NB4 (cell line): Measurements from ENCODE around the gene MPV17L.
"Not testable (repeated sequence)": the region's sequence is repeated elsewhere in the genome, so short reads cannot be mapped to it uniquely, and the experiment has no call there.

ENCODE experiments used
- DNase-seq: peaks from one replicate; pipeline ENCODE4 v3.0.0; 2010; ENCODE audit warnings: low read depth
- H3K4me3 ChIP-seq: one replicate; pipeline ENCODE4 v1.5.1; 2011; ENCODE audit warnings: mild to moderate bottlenecking, low read depth, low read length, moderate library complexity
- CTCF ChIP-seq: IDR thresholded peaks from one replicate; pipeline ENCODE4 v1.5.1; 2012; ENCODE audit warnings: low read depth, low read length
- MAX ChIP-seq: IDR thresholded peaks from 2 replicates; pipeline ENCODE4 v1.6.1; 2011; ENCODE audit warnings: low read depth, low read length
- MYC ChIP-seq: IDR thresholded peaks from 2 replicates; pipeline ENCODE4 v1.6.1; 2011; ENCODE audit warnings: low read depth, low read length
- POLR2A ChIP-seq: IDR thresholded peaks from 2 replicates; pipeline ENCODE4 v1.6.1; 2011; ENCODE audit warnings: mild to moderate bottlenecking; ENCODE audit not compliant: insufficient read length; ENCODE audit errors: extremely low read depth

Gene MPV17L

GRCh38 chr16:15446901-15447300 is 51.3 kb downstream of the MPV17L start:
- TF ChIP-seq CTCF (no peak), POLR2A (no peak), MYC (no peak), MAX (no peak)
- no peak overlapping the region for H3K4me3 ChIP-seq
- DNase-seq: no peak

GRCh38 chr16:15450624-15451023 is 55.1 kb downstream of the MPV17L start:
- no peak for DNase-seq
- no peak overlapping the region for H3K4me3 ChIP-seq
- TF ChIP-seq MYC (no peak), CTCF (no peak), POLR2A (no peak), MAX (no peak)

GRCh38 chr16:15451098-15451731 is 55.7 kb downstream of the MPV17L start:
- TF ChIP-seq CTCF (no peak), POLR2A (no peak), MAX (no peak), MYC (no peak)
- H3K4me3 ChIP-seq: no peak overlapping the region

GRCh38 chr16:15452246-15452855 is 56.8 kb downstream of the MPV17L start:
- no peak for DNase-seq
- TF ChIP-seq MYC (no peak), MAX (no peak), CTCF (no peak), POLR2A (no peak)

More at GRCh38 chr16:15451098-15451731, 55.7 kb downstream of the MPV17L start:
- DNase-seq: no peak

GRCh38 chr16:15453296-15453695 is 57.7 kb downstream of the MPV17L start:
- not testable (repeated sequence) for DNase-seq, H3K4me3 ChIP-seq

More at GRCh38 chr16:15452246-15452855, 56.8 kb downstream of the MPV17L start:
- H3K4me3 ChIP-seq: no peak overlapping the region

- not testable (repeated sequence) for H3K4me3 ChIP-seq, DNase-seq
Measured at GRCh38 chr16:15454933-15455332, 59.4 kb downstream of the MPV17L start.

- TF ChIP-seq MAX (no peak), CTCF (no peak), MYC (no peak), POLR2A (no peak)
- DNase-seq: no peak
- no peak overlapping the region for H3K4me3 ChIP-seq
Measured at GRCh38 chr16:15457400-15457799, 61.8 kb downstream of the MPV17L start.
